SU-DHL-6 (cell line): ENCODE results near the gene RNASE13.

ENCODE experiments used
- H2AFZ ChIP-seq: fragments of 200-600 bp; sonication (generic); 2 replicates; pipeline ENCODE4 v1.6.1; 2014; ENCODE audit warnings: low read depth, mild to moderate bottlenecking, moderate library complexity, mixed read lengths, antibody characterized with exemption, low read length; ENCODE audit not compliant: severe bottlenecking
- H3F3A ChIP-seq: fragments of 200-600 bp; shearing (Covaris generic); 2 replicates; pipeline ENCODE4 v1.6.0; 2016; ENCODE audit warnings: antibody characterized with exemption, mild to moderate bottlenecking; ENCODE audit not compliant: insufficient read depth
- H3K27ac ChIP-seq: fragments of 200-600 bp; sonication (generic); 2 replicates; pipeline ENCODE4 v1.5.1; 2016; ENCODE audit warnings: low read depth, mild to moderate bottlenecking, low read length, moderate library complexity, mixed read lengths
- H3K27me3 ChIP-seq: fragments of 200-600 bp; sonication (generic), shearing (Covaris generic); 2 replicates; pipeline ENCODE4 v1.6.0; 2014; ENCODE audit warnings: mild to moderate bottlenecking, low read length
- H3K36me3 ChIP-seq: fragments of 200-600 bp; sonication (generic); 2 replicates; pipeline ENCODE4 v1.6.1; 2014; ENCODE audit warnings: mild to moderate bottlenecking, low read length, mixed read lengths
- H3K4me2 ChIP-seq: fragments of 300-600, 200-600 bp; shearing (Covaris generic), sonication (generic); 2 replicates; pipeline ENCODE4 v1.6.0; 2014; ENCODE audit warnings: low read length, low read depth, mild to moderate bottlenecking; ENCODE audit not compliant: poor library complexity, severe bottlenecking
- H3K4me3 ChIP-seq: fragments of 200-600 bp; sonication (generic); 2 replicates; pipeline ENCODE4 v1.5.1; 2014; ENCODE audit warnings: antibody characterized with exemption, low read length, mild to moderate bottlenecking, mixed read lengths; ENCODE audit not compliant: insufficient read depth, poor library complexity, severe bottlenecking
- H3K79me2 ChIP-seq: fragments of 200-600 bp; sonication (generic); 2 replicates; pipeline ENCODE4 v1.6.1; 2014; ENCODE audit warnings: mild to moderate bottlenecking, low read length, moderate library complexity; ENCODE audit not compliant: insufficient read depth
- H3K9ac ChIP-seq: fragments of 200-600 bp; sonication (generic); 2 replicates; pipeline ENCODE4 v1.7.0; 2014; ENCODE audit warnings: mild to moderate bottlenecking, low read length
- H3K9me2 ChIP-seq: fragments of 200-600 bp; sonication (generic); replicated peaks from 2 replicates; pipeline ENCODE4 v1.6.1; 2014; ENCODE audit warnings: low read length; ENCODE audit not compliant: insufficient read depth
- H3K9me3 ChIP-seq: fragments of 200-600 bp; sonication (generic); 2 replicates; pipeline ENCODE4 v1.6.1; 2014; ENCODE audit warnings: low read length, mixed read lengths; ENCODE audit not compliant: insufficient read depth
- H4K20me1 ChIP-seq: fragments of 200-600 bp; sonication (generic); 2 replicates; pipeline ENCODE4 v1.6.1; 2014; ENCODE audit warnings: low read depth, mild to moderate bottlenecking, antibody characterized with exemption, low read length, moderate library complexity, mixed read lengths
- CTCF ChIP-seq: fragments of 200-600 bp; sonication (generic); IDR thresholded peaks from one replicate; pipeline ENCODE4 v1.5.1; 2017; ENCODE audit warnings: antibody characterized with exemption, mild to moderate bottlenecking, low read length, moderate library complexity; ENCODE audit not compliant: insufficient read depth, poor library complexity, severe bottlenecking
- EZH2phosphoT487 ChIP-seq: fragments of 200-600 bp; sonication (generic), shearing (Covaris generic); conservative IDR thresholded peaks from 2 replicates; pipeline ENCODE4 v1.6.1; 2018; ENCODE audit warnings: mild to moderate bottlenecking, antibody characterized with exemption, low read length, moderate library complexity, mixed read lengths

Gene RNASE13

GRCh38 chr14:21020977-21021545 lies 13.5 kb downstream of the RNASE13 start:
- Histone ChIP-seq H3F3A (no peaks in the 10 kb centered on the region), H3K4me2 (no peak overlapping the region), H4K20me1 (no peaks in the 10 kb centered on the region), H3K27me3 (no peaks in the 10 kb centered on the region), H3K36me3 (no peaks in the 10 kb centered on the region), H3K4me3 (no peak overlapping the region), H2AFZ (no peak overlapping the region), H3K9me2 (no peaks in the 10 kb centered on the region), H3K27ac (no peak overlapping the region), H3K9me3 (no peaks in the 10 kb centered on the region), H3K9ac (no peak overlapping the region), H3K79me2 (no peaks in the 10 kb centered on the region)
- TF ChIP-seq EZH2phosphoT487 (no peak), CTCF (no peak)

GRCh38 chr14:21019366-21019765 lies 15.2 kb downstream of the RNASE13 start:
- Histone ChIP-seq H3K9ac (no peak overlapping the region), H3K36me3 (no peaks in the 10 kb centered on the region), H3F3A (no peaks in the 10 kb centered on the region), H3K4me3 (no peak overlapping the region), H4K20me1 (no peaks in the 10 kb centered on the region), H3K9me2 (no peaks in the 10 kb centered on the region), H3K9me3 (no peaks in the 10 kb centered on the region), H2AFZ (no peak overlapping the region), H3K79me2 (no peaks in the 10 kb centered on the region), H3K4me2 (no peak overlapping the region), H3K27ac (no peak overlapping the region), H3K27me3 (no peaks in the 10 kb centered on the region)
- TF ChIP-seq CTCF (no peak), EZH2phosphoT487 (no peak)

- Histone ChIP-seq H3F3A (no peaks in the 10 kb centered on the region), H3K9me3 (no peaks in the 10 kb centered on the region), H3K27ac (no peak overlapping the region), H3K27me3 (no peaks in the 10 kb centered on the region), H3K79me2 (no peaks in the 10 kb centered on the region), H3K36me3 (no peaks in the 10 kb centered on the region), H3K9ac (no peak overlapping the region), H2AFZ (no peak overlapping the region), H3K9me2 (no peaks in the 10 kb centered on the region), H3K4me3 (no peak overlapping the region), H3K4me2 (no peak overlapping the region), H4K20me1 (no peaks in the 10 kb centered on the region)
- TF ChIP-seq EZH2phosphoT487 (no peak), CTCF (no peak)
Observed at GRCh38 chr14:21018781-21019180, 15.8 kb downstream of the RNASE13 start.
